ENCODE measurements around the gene LDHAL6B. TPM values are rescaled to one million over a fixed set of nuclear protein-coding genes. Genes with fewer than 3 reads are reported as not detected.

Gene LDHAL6B
- total RNA-seq, 3 donors from 2014 or later = not detected

GRCh38 chr15:59256482-59256881 lies 49.8 kb downstream of the LDHAL6B start:
- TF ChIP-seq CTCF (IDR thresholded peaks at IDR 0.05) (no peak), POLR2AphosphoS5 (IDR thresholded peaks at IDR 0.05) (no peak), POLR2A (IDR thresholded peaks at IDR 0.05) (no peak)
- Histone ChIP-seq H3K4me3 (no peak overlapping the region), H3K4me1 (no peaks in the 10 kb centered on the region), H3K27ac (no peak overlapping the region), H3K36me3 (no peaks in the 10 kb centered on the region), H3K27me3 (no peaks in the 10 kb centered on the region), H3K9me3 (no peaks in the 10 kb centered on the region)
- DNase-seq (ENCODE audit: low spot score in 2 of 2) = no peak
- intact Hi-C loops (cut with DNase I; ENCODE audit: low total_unique reads) = loop anchor here (10.0 kb wide), 1 partner anchor 1228 kb away; no protein-coding TSS in a partner anchor

- Histone ChIP-seq H3K27ac (no peak overlapping the region), H3K4me1 (no peaks in the 10 kb centered on the region), H3K9me3 (no peaks in the 10 kb centered on the region), H3K36me3 (no peaks in the 10 kb centered on the region), H3K4me3 (no peak overlapping the region), H3K27me3 (no peaks in the 10 kb centered on the region)
- TF ChIP-seq POLR2AphosphoS5 (IDR thresholded peaks at IDR 0.05) (no peak), CTCF (IDR thresholded peaks at IDR 0.05) (no peak), POLR2A (IDR thresholded peaks at IDR 0.05) (no peak)
- no peak for DNase-seq (ENCODE audit: low spot score in 2 of 2)
- intact Hi-C loops (cut with DNase I; ENCODE audit: low total_unique reads) = loop anchor here (10.0 kb wide), 1 partner anchor 1228 kb away; no protein-coding TSS in a partner anchor
These were observed 50.5 kb downstream of the LDHAL6B start for GRCh38 chr15:59257140-59257539.

Other genes with a start within 250 kb of the LDHAL6B start
- gene RNF111, start 219.2 kb upstream of the LDHAL6B start, total RNA-seq = 10 to 100 TPM; 18.4 to 36.9 (median 27.9) TPM
- 1 to 10 TPM in 1 of 3 donors, under 1 TPM in 2; 0.29 to 3.5 (median 0.98) TPM for gene CCNB2, start 101.7 kb upstream of the LDHAL6B start, total RNA-seq
- 10 to 100 TPM; 51.5 to 76.1 (median 68.6) TPM for gene MYO1E, start 166.0 kb downstream of the LDHAL6B start, total RNA-seq
- gene FAM81A, start 231.3 kb downstream of the LDHAL6B start, total RNA-seq = 1 to 10 TPM in 2 of 3 donors, not detected in 1; 1.2 to 2.3 TPM